Activated gamma-delta T cell (primary cell): ENCODE measurements around the gene DHFR.
"Not testable (repeated sequence)": the region's sequence is repeated elsewhere in the genome, so short reads cannot be mapped to it uniquely, and the experiment has no call there.

Experiments
- DNase-seq: peaks from one replicate; lab custom pipeline; 2025; lab: John Stamatoyannopoulos, UW
- total RNA-seq, 2 donors: gene quantifications; one replicate each; lab custom pipeline; 2026; lab: John Stamatoyannopoulos, UW

DHFR gene
- total RNA-seq = 13.7 to 14.6 reads per million in 2 donors

DNA sequence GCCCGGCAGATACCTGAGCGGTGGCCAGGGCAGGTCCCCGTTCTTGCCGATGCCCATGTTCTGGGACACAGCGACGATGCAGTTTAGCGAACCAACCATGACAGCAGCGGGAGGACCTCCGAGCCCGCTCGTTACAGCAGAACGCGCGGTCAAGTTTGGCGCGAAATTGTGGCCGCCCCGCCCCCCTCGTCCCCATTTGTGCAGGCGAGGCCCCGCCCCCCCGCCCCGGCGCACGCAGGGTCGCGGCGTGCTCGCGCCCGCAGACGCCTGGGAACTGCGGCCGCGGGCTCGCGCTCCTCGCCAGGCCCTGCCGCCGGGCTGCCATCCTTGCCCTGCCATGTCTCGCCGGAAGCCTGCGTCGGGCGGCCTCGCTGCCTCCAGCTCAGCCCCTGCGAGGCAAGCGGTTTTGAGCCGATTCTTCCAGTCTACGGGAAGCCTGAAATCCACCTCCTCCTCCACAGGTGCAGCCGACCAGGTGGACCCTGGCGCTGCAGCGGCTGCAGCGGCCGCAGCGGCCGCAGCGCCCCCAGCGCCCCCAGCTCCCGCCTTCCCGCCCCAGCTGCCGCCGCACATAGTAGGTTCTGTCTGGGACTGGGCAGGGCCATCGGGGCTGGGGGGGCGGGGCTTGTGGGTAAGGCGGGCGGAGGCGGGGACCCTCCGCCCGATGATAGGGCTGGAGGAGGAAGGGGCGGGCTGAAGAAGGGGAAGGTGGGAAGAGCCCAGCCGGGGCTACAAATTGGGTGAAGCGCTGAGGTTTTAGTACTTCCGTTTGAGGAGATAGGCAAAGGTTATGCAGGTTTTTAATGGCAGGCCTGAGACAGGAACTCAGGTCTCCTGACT lies at the start of gene DHFR, which contains the start of gene MSH3:
Gene DHFR (minus strand): TSS at position 593 of the 840 bp plus-strand sequence. CDS start 494 bp downstream, at position 99.
Gene MSH3 (plus strand): TSS at position 262 of the 840 bp plus-strand sequence. CDS start 76 bp downstream, at position 338.
- peak; percentile 85 for DNase-seq

DNA sequence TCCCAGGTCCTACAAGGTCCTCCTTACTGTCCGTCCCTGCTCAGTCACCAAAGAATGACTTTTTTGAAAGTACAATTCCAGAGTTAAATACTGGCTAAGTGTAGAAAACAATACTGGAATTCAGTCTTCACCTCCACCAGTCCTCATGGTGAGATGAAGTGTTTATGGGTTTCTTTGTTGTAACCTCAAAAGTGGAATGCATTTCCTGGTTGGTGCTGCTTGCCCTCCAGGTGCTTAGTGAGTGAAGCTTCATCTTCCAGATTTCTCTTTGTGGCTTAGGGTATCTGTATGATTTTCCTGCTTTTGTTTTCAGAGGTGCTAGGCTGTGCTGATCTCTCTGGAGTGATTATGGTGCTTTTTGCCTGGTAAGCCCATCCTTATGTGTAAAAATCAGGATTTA lies 49.4 kb upstream of the DHFR start:
- DNase-seq = no peak

DNA sequence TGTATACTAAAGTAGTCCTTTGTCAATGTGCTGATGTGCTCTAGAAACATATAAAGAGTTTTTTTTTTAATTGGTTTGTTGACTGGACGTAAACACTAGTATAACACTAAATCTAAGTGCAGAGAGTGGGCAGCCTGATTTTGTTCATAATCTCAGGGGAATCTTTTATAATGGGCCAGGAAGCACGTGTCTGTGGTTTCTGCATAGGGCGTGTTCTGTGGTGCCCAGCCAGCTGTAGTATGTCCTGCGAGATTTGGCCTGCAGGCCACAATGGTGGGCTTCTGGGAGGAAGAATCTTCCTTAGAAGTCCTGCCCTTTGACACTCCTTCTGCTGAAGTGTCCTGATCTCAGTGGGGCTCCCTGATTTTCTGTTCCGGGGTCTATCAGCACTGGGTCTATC lies 49.0 kb upstream of the DHFR start:
- no peak for DNase-seq

DNA sequence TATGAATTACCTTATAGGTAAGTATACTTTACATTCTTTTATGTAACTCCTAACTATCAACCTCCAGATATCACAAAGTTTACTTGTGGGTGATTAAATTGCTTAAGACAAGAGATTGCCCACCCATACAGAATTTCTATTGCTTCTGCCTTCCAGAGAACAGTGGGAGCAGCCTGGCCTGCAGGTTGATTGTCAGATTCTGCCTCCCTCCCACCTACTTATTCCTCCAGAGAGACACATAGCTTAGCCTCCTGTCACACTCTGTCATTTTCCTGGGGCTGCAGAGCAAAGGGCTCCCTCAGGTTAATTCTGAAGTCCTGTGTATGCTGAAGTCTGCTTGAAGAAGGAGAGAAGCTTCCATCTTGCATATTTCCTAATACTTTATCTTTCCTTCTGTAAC lies 48.5 kb upstream of the DHFR start:
- DNase-seq = no peak

DNA sequence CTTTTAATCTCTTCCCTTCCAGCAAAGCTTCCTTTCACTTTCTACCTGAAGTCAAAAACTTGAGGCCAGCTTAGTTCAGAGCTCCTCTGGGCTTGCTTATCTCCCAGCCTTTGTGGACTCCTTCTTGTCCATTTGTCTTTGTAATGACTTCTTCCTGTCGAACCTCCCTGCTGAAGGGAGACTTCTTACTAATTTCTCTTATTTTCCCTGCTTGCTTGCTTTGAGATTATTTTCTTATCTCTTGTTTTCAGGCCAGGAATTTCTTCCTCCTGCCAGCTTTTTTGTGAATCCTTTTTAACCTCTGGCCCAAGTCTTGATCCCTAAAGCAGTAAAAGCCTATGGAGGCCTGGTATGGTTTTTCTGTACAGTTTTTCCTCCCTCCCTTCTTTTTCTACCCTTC lies 46.8 kb upstream of the DHFR start:
- no peak for DNase-seq

DNA sequence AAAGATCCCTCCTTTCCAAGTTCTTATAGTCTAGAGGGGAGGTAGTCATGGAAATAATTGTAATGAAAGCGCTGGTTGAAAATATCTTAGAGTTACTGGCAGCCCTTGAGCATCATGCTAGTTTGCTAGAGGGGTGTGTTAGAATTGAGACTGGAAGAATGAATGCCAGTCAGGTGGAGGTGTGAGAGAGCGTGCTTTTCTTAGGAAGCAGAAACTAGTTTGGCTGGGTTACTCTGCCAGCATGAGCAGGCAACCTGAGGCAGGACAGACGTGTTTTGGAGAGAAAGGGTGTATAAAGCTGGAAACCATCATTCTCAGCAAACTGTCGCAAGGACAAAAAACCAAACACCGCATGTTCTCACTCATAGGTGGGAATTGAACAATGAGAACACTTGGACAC lies 43.6 kb upstream of the DHFR start:
- DNase-seq = no peak

DNA sequence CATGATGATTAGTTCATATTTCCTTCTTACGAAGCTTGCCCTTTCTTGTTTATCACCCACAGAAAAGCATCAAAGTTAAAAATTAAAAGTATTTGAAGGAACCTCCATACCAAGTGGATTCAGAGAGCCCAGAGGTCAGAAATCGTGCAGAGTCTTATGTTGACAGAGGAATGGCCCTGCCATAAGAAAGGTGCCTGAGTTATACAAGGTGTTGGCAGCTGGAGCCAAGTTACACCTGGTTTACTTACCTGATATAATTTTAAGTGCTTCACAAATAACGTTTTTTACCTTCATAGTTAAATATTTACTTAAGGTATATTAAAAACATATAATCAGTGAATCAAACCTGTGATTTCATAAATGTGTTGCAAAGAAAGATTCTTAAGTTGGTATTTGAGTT lies 42.3 kb upstream of the DHFR start:
- DNase-seq = no peak

DNA sequence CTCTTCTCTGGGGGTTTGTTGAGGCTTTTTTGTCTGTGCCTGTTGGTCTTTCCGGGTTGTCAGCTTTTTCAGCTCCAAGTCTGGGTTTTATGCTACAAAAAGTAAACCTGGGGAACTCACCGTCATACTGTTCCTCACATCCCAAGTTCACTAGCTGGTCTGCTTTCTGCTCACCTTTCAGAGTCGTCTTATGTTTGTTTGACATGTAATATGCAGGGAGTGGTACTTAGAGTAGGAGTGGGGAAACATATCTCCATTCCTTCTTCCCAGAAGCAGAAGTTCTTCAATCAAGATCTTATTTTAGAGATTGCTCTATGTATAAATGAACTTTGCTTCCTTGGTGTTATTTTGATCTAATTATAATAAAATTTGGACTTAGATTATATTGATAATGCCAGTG lies 41.7 kb upstream of the DHFR start:
- no peak for DNase-seq

DNA sequence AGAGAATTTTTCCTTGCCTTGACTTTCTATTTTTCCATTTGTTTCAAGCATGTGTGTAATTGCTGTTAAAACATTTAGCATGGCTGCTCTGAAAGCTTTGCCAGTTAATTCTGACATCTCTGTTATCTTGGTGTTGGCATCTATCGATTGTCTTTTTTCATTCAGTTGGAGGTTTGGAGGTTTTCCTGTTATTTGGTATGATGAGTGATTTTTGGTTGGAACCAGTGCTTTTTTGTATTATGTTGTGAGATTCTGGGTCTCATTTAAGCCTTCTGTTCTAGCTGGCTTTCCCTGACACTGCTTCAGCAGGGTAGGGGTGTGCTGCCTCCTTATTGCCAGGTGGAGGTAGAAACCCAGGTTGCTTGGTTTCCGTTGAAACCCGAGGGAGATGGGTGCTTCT lies 40.9 kb upstream of the DHFR start:
- DNase-seq = no peak

DNA sequence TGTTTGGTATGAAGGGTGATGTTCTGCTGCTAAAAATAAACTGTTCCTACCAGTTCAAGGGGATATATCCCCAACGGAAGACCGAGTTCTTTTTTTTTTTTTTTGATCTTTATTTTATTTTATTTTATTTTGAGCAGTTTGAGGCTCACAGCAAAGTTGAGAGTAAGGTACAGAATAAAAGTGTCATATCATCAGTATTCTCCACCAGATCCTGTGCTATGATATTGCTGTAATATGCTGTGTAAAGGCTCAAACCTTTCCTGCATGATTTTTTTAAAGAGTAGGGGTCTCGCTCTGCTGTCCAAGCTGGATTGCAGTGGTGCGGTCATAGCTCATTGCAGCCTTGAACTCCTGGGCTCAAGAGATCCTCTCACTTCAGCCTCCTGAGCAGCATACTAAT lies 34.8 kb upstream of the DHFR start:
- DNase-seq = no peak

DNA sequence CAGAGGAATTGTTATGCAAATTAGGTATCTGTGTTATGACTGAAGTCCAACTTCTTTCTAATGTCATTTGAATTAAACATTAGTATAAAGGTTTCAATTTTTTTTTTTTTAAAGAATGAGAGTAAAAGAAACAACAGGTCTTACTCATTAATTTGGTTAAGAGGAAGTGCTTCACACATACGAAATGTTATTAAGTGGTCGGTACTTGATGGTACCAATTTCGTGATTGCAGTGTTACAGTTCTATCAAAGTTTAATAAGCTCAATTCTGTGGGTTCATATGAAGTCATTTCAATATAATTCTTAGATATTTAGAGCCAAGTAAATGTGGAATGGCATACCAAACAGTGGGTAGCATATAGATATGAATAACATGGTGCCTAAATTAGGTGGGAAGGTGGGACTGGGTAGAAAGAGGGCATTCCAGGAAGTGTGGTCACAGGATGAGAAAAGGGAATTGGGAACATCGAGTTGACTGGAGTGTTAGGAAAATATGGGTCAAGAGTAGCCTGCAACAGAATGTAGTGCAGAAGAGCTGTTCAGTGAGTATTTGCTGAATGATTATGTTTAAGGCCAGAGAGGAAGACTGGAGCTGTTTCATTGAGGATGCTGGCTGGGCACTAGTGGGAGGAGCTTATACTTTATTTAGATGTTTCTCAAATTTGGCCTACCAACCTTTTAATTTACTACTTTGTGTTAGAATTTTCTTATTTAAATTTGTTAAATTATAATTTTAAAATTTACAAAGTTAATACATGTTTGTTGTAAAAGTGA lies 34.1 kb upstream of the DHFR start:
- DNase-seq = no peak

DNA sequence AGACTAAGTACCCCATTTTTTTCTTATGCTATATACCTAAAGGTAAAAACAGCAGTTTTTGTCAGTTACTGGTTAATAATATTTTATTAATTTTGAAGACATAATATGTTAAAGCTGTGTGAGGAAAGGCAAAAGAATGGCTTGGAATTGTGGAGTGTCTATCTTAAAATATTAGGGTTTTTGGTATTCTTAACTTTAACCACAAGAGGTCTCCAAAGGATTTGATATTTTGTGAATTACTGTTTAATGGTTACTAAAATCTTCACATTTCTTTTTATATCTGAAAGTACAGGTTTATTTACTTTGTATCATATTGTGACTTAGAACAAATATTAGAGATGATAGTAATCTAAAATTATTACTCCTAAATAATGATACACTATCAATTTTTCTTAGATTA lies 32.0 kb upstream of the DHFR start:
- DNase-seq = no peak

DNA sequence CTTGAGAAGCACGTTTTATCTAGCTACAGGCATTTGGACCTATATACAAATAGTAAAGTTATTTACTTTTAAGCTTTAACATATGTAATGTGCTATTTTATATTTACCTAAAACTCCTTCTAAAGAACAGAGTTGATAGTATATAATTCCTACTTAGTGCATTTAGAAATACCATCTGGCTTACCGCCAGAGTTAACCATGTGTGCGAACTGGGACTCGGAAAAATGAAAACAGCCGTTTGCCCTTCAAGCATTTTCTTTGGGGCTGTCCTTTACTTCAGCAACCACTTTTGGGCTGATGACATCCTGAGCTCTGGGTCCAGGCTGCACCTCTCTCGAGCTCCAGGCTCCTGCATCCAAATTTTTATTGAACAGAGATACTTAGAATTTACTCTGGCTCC lies 21.9 kb upstream of the DHFR start:
- no peak for DNase-seq

DNA sequence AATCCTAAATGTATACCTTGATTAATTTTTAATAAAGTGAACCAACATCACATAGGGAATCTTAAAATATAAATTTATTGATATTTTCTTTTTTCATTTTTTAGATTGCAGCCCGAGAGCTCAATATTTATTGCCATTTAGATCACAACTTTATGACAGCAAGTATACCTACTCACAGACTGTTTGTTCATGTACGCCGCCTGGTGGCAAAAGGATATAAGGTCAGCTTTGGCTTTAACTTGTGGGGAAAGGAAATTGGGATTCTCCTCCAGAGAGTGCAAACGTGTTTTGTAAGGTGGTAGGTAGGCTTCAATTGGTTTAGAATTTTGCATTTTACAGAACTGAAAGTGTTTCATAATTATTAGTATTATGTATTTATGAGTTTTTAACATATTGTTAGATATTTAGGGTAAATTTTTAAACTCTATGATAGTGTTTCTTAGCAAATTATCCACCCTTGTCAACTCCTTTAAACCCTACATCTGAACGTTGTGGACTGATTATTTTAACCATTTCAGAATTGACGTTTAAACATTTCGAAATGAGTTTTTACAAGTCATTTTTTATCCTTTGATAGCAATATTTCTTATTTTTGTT lies 17.5 kb upstream of the DHFR start:
- DNase-seq = no peak

DNA sequence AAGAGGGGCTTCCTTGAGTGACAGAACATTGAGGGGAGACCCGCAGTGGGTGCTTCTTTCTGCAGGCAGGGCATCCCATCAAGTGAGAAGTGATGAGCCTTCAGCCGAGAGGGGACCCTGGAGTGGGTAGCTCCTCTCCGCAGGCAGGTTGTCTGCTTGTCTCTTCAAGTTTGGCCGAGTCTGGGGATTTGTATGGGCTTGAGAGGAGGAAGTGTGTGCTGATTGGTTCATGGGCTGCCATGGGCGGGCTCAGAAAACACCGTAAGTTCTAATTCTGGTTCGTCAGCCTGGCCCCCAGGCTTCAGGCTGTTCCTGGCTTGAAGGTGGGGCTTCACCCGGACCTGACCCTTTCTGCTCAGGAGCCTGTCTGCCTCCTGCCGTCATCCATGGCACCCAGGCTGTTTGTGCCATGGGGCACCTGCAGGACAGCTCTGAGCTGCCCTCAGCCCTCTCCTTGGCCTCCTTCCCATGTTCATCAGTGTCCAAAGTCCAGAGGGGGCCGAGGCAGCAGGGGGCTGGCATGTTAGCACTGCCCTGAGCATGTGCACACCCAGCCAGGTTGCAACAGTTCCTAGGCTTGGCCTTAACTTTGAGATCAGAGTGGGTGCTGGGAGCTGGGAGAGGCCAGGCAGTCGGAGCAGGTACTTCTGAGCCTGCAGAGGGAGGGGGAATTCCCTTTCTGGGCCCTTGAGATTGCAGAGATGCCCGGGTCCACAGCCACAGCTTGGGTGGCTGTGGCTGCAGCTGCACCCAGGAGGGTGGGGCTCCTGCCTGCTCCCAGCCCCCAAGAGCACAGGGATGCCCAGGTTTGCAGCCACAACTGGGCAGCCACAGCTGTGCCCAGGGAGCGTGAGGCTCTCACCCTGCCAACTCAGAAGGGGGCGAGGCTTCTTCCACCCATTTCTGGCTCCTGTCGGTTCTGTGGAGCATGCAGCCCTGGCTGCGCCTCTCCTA lies 13.5 kb upstream of the DHFR start:
- DNase-seq = no peak

DNA sequence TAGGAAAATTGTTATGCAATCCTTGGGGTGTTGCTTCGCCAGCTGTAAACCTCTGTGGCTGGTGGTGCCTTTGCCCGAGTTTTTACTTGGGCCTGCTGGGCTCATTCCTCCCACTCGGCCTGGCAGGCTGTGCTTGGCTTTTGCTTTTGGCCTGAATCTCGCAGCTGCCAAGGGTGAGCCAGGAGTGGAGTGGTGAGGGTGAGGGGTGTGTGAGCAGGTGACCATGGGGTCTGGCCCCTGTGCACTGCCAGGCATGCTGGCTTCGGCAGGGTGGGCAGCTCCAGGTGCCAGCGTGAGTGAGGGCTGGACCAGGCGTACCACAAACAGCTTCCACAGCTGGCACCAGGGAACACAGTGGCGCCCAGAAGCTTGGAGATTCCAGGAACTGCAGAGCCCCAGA lies 12.6 kb upstream of the DHFR start:
- no peak for DNase-seq

DNA sequence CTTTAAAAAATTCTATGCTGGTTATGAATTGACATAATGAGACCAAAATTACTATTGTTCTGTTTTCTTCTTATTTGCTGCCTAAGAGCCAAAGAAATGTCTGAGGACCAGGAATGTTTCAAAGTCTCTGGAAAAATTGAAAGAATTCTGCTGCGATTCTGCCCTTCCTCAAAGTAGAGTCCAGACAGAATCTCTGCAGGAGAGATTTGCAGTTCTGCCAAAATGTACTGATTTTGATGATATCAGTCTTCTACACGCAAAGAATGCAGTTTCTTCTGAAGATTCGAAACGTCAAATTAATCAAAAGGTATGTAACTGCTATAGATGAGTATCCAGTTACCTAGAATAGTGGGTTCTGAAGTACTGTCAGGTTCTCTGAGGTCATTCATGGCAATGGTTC lies 10.3 kb upstream of the DHFR start:
- no peak for DNase-seq

DNA sequence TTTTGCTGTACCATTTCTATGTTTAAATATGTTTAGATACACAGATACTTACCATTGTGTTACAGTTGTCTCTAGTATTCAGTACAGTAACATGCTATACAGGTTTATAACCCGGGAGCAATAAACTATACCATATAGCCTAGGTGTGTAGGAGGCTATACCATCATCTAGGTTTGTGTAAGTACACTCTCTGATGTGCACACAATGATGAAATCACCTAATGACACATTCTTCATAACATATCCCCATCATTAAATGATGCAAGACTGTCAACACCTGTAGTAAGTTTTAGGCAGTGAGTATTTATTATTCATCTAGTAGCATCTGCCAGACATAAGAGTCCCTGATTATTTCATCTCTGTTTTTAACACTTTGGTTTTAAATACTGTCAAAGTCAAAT lies 7.3 kb upstream of the DHFR start:
- DNase-seq = no peak

DNA sequence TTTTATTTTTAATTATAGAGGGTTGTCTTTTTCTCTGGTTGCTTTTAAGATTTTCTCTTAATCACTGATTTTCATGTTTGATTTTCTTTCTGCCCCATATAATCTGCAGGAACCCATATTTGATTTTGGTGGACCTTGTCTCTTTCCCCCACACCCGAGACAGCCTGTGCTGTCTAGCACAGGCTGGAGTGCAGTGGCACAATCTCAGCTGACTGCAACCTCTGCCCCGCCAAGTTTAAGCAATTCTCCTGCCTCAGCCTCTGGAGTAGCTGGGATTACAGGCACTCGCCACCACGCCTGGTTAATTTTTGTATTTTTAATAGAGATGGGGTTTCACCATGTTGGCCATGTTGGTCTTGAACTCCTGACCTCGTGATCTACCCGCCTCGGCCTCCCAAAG lies 5.9 kb upstream of the DHFR start:
- DNase-seq = not testable (repeated sequence)

DNA sequence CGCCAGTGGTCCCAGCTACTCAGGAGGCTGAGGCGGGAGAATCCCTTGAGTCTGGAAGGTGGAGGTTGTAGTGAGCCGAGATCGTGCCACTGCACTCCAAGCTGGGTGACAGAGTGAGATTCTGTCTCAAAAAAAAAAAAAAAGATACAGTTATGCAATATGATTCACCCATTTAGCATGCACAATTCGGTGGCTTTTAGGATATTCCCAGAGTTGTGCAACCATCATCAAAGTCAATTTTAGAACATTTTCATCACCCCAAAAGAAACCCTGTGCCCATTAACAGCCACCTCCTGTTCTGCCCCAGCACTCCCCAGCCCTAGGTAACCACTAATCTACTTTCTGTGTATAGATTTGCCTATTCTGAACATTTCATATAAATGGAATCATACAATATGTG lies 4.3 kb upstream of the DHFR start:
- no peak for DNase-seq

DNA sequence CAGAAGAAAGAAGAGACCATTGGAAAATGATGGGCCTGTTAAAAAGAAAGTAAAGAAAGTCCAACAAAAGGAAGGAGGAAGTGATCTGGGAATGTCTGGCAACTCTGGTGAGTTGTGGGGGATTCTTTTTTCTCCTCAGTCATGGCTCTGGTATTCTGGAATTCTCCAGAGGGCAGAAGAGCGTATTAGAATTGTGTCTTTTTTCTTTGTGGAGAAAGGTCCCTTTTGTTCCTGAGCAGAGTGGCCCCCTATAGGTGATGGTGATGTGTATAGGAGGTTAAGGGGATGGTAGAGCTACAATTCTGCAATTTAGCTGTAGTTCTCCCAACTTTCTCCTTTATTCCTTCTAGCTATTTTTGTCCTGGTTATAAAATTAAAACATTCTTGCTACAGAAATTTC lies 1.6 kb upstream of the DHFR start:
- no peak for DNase-seq
